KMS-11 (cell line): ENCODE results near the gene XRN2.

ENCODE experiments used
- H2AFZ ChIP-seq: fragments of 200-600 bp; sonication (generic); 2 replicates; pipeline ENCODE4 v1.6.1; 2016; ENCODE audit warnings: antibody characterized with exemption, mixed run types, low read depth
- H3K27ac ChIP-seq: fragments of 200-600 bp; sonication (generic); 2 replicates; pipeline ENCODE4 v1.6.1; 2016; ENCODE audit warnings: mild to moderate bottlenecking, mixed run types
- H3K27me3 ChIP-seq: fragments of 200-600 bp; sonication (generic); 2 replicates; pipeline ENCODE4 v1.6.1; 2017; ENCODE audit warnings: mild to moderate bottlenecking, low read depth, mixed run types, moderate library complexity; ENCODE audit not compliant: insufficient read depth
- H3K36me3 ChIP-seq: fragments of 200-600 bp; sonication (generic); 2 replicates; pipeline ENCODE4 v1.6.1; 2017; ENCODE audit warnings: mild to moderate bottlenecking, mixed run types; ENCODE audit not compliant: insufficient read depth
- H3K4me1 ChIP-seq: fragments of 200-600 bp; sonication (generic); 2 replicates; pipeline ENCODE4 v1.6.1; 2016; ENCODE audit warnings: mild to moderate bottlenecking, low read depth, mixed run types; ENCODE audit not compliant: poor library complexity, severe bottlenecking
- H3K4me2 ChIP-seq: fragments of 200-600 bp; sonication (generic); 2 replicates; pipeline ENCODE4 v1.7.0; 2016; ENCODE audit warnings: mild to moderate bottlenecking, mixed run types
- H3K4me3 ChIP-seq: fragments of 200-600 bp; sonication (generic); IDR thresholded peaks from 2 replicates; pipeline ENCODE4 v1.6.1; 2017; ENCODE audit warnings: low read depth, low read length, mixed read lengths; ENCODE audit not compliant: insufficient read depth
- H3K79me2 ChIP-seq: fragments of 200-600 bp; sonication (generic); 2 replicates; pipeline ENCODE4 v1.6.1; 2016; ENCODE audit warnings: low read depth, mixed run types; ENCODE audit not compliant: insufficient read depth
- H3K9ac ChIP-seq: fragments of 200-600 bp; sonication (generic); 2 replicates; pipeline ENCODE4 v1.6.1; 2016; ENCODE audit warnings: mild to moderate bottlenecking, mixed run types
- H4K20me1 ChIP-seq: fragments of 200-600 bp; sonication (generic); 2 replicates; pipeline ENCODE4 v1.6.1; 2016; ENCODE audit warnings: mild to moderate bottlenecking, mixed run types; ENCODE audit not compliant: insufficient read depth
- TF ChIP-seq, protein P1 (sequence below): fragments of 200-600 bp; sonication (generic); conservative IDR thresholded peaks from 2 replicates; pipeline ENCODE4 v1.6.1; 2017; ENCODE audit warnings: low read depth, mild to moderate bottlenecking, antibody characterized with exemption, low read length, moderate library complexity, mixed read lengths

Gene XRN2

DNA sequence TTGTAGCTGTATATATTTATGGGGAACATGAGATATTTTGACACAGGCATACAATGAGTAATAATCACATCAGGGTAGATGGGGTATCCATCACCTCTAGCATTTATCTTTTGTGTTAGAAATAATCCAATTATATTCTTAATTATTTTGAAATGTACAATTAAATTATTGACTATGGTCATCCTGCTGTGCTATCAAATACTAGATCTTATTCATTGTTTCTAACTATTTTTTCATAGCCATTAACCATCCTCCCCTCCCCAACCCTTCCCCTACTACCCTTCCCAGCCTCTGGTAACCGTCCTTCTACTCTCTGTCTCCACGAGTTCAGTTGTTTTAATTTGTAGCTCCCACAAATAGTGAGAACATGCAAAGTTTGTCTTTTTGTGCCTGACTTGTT lies 65.7 kb downstream of the XRN2 start:
- Histone ChIP-seq H3K4me2 (no peak overlapping the region), H3K9ac (no peak overlapping the region), H3K27ac (no peak overlapping the region), H4K20me1 (no peaks in the 10 kb centered on the region), H3K27me3 (no peaks in the 10 kb centered on the region), H2AFZ (no peak overlapping the region), H3K4me1 (no peaks in the 10 kb centered on the region), H3K4me3 (no peak overlapping the region), H3K36me3 (no peaks in the 10 kb centered on the region), H3K79me2 (no peaks in the 10 kb centered on the region)
- TF ChIP-seq, protein P1, sequence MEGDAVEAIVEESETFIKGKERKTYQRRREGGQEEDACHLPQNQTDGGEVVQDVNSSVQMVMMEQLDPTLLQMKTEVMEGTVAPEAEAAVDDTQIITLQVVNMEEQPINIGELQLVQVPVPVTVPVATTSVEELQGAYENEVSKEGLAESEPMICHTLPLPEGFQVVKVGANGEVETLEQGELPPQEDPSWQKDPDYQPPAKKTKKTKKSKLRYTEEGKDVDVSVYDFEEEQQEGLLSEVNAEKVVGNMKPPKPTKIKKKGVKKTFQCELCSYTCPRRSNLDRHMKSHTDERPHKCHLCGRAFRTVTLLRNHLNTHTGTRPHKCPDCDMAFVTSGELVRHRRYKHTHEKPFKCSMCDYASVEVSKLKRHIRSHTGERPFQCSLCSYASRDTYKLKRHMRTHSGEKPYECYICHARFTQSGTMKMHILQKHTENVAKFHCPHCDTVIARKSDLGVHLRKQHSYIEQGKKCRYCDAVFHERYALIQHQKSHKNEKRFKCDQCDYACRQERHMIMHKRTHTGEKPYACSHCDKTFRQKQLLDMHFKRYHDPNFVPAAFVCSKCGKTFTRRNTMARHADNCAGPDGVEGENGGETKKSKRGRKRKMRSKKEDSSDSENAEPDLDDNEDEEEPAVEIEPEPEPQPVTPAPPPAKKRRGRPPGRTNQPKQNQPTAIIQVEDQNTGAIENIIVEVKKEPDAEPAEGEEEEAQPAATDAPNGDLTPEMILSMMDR, result no peak

DNA sequence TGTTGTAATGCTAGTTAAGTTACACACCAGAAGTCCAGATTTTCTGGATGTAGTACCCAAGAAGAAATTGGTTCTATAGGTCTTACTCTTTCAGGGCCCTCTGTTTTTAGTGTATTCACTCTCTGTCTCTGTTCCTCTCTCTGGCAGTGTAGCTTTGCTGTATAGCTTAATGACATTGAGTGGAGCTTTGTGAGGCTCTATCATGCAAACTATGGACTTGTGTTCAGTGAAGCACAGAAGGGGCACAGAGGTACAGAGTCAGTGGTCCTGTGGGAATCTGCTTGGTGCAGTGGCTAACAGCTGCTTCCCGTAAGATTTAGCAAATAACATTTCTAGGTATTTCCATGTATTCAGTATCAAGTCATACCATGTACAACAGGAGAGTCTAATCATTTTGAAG lies 68.1 kb downstream of the XRN2 start:
- Histone ChIP-seq H3K4me2 (no peak overlapping the region), H4K20me1 (no peaks in the 10 kb centered on the region), H3K4me1 (no peaks in the 10 kb centered on the region), H3K9ac (no peak overlapping the region), H3K27me3 (no peaks in the 10 kb centered on the region), H3K79me2 (no peaks in the 10 kb centered on the region), H3K4me3 (no peak overlapping the region), H3K36me3 (no peaks in the 10 kb centered on the region), H2AFZ (no peak overlapping the region), H3K27ac (no peak overlapping the region)
- TF ChIP-seq, protein P1, result no peak

DNA sequence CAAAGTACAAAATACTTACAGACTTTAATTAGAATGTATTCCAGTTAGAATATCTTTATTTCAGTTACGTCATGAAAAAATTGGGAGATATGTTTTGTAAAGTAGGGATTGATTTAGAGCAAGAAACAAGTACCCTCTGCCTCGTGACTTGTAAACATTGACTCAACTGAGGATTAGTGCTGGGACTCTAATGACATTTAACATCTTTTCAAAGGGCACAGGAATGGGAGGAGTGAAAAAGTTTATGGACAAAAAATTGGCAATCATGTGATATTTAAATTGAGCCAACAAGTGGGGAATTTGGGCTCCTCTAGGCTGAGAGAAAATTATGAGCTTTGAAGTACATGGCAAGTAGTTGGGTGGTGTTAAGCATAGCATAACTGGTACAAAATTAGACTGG lies 68.9 kb downstream of the XRN2 start:
- H3K4me1 ChIP-seq, result no peaks in the 10 kb centered on the region
- H2AFZ ChIP-seq, result no peak overlapping the region
- no peaks in the 10 kb centered on the region for H3K79me2 ChIP-seq
- H3K9ac ChIP-seq, result no peak overlapping the region
- H3K4me2 ChIP-seq, result no peak overlapping the region
- no peaks in the 10 kb centered on the region for H4K20me1 ChIP-seq
- H3K27me3 ChIP-seq, result no peaks in the 10 kb centered on the region
- TF ChIP-seq, protein P1, result no peak
- no peak overlapping the region for H3K27ac ChIP-seq
- H3K36me3 ChIP-seq, result no peaks in the 10 kb centered on the region
- no peak overlapping the region for H3K4me3 ChIP-seq

DNA sequence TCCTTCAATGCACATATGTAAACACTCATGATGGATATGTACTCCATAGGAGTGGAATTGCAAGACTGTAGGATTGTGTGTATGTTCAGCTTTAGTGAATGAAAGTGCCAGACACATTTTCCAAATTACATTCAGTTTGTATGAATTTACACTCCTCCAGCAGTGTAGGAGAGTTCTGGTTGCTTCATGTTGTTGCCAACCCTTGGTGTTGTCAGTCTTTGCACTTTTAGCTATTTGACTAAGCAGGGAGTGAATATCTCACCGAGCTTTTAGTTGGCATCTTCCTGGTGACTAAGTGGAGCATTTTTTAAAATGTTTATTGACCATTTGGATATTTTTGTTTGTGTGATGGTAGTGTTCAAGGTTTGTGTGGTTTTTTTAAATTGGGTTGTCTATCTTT lies 70.3 kb downstream of the XRN2 start:
- no peak overlapping the region for H2AFZ ChIP-seq
- no peaks in the 10 kb centered on the region for H3K27me3 ChIP-seq
- no peaks in the 10 kb centered on the region for H3K4me1 ChIP-seq
- no peak overlapping the region for H3K4me3 ChIP-seq
- no peaks in the 10 kb centered on the region for H3K79me2 ChIP-seq
- no peak overlapping the region for H3K27ac ChIP-seq
- H3K36me3 ChIP-seq, result no peaks in the 10 kb centered on the region
- TF ChIP-seq, protein P1, result no peak
- H3K4me2 ChIP-seq, result no peak overlapping the region
- H3K9ac ChIP-seq, result no peak overlapping the region
- no peaks in the 10 kb centered on the region for H4K20me1 ChIP-seq

DNA sequence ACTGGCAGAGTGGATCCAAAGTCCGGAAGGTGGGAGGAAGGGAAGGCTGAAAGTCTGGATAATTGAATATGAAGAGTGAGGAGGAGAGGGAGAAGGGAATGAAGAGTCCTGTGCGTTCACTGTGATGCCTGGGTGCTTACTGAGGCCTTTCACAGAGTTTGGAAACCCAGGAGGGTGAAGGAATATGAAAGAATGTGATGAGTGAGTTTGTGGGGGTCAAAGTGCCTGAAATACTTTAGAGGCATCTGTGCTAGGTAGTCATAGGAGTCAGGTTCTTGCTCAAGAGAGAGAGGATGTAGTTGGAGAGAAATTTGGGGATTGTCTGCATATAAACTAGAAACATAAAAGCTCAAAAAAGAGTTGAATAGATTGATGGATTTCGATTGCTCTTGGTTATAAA lies 73.5 kb downstream of the XRN2 start:
- H4K20me1 ChIP-seq, result no peaks in the 10 kb centered on the region
- no peak overlapping the region for H2AFZ ChIP-seq
- no peak overlapping the region for H3K9ac ChIP-seq
- no peaks in the 10 kb centered on the region for H3K4me1 ChIP-seq
- H3K36me3 ChIP-seq, result no peaks in the 10 kb centered on the region
- H3K4me3 ChIP-seq, result no peak overlapping the region
- TF ChIP-seq, protein P1, result no peak
- no peak overlapping the region for H3K27ac ChIP-seq
- no peaks in the 10 kb centered on the region for H3K27me3 ChIP-seq
- no peaks in the 10 kb centered on the region for H3K79me2 ChIP-seq
- no peak overlapping the region for H3K4me2 ChIP-seq
